GM19467 (cell line): ENCODE results near the gene AFAP1.

ENCODE experiments used
- ATAC-seq: cut with Tn5 transposase; IDR thresholded peaks from one replicate; pipeline ENCODE4 v1.9.1; 2021; ENCODE audit warnings: mild to moderate bottlenecking, moderate library complexity; ENCODE audit not compliant: unreplicated experiment

The AFAP1 gene

GRCh38 chr4:7894677-7895181, 44.9 kb downstream of the AFAP1 start:
- ATAC-seq: no peak

- ATAC-seq: no peak
These were observed 45.5 kb downstream of the AFAP1 start for GRCh38 chr4:7894098-7894676.

- ATAC-seq: no peak
These were observed 46.1 kb downstream of the AFAP1 start for GRCh38 chr4:7893539-7893938.

GRCh38 chr4:7892212-7893019, 47.2 kb downstream of the AFAP1 start:
- no peak for ATAC-seq

- no peak for ATAC-seq
These were observed 48.8 kb downstream of the AFAP1 start for GRCh38 chr4:7890635-7891393.

- no peak for ATAC-seq
These were observed 52.2 kb downstream of the AFAP1 start for GRCh38 chr4:7887436-7887835.

GRCh38 chr4:7886007-7886973, 53.4 kb downstream of the AFAP1 start:
- no peak for ATAC-seq

GRCh38 chr4:7885216-7886006, 54.2 kb downstream of the AFAP1 start:
- ATAC-seq: no peak

GRCh38 chr4:7880683-7881082, 59.0 kb downstream of the AFAP1 start:
- ATAC-seq: no peak

- ATAC-seq: no peak
These were observed 60.5 kb downstream of the AFAP1 start for GRCh38 chr4:7879127-7879526.

GRCh38 chr4:7878323-7878722, 61.3 kb downstream of the AFAP1 start:
- no peak for ATAC-seq

GRCh38 chr4:7877176-7877575, 62.5 kb downstream of the AFAP1 start:
- no peak for ATAC-seq

- no peak for ATAC-seq
These were observed 63.3 kb downstream of the AFAP1 start for GRCh38 chr4:7876201-7876875.

- ATAC-seq: no peak
These were observed 64.8 kb downstream of the AFAP1 start for GRCh38 chr4:7874838-7875237.

GRCh38 chr4:7873881-7874280, 65.8 kb downstream of the AFAP1 start:
- no peak for ATAC-seq

- no peak for ATAC-seq
These were observed 67.3 kb downstream of the AFAP1 start for GRCh38 chr4:7872264-7872771.

- ATAC-seq: no peak
These were observed 68.3 kb downstream of the AFAP1 start for GRCh38 chr4:7871356-7871755.

- no peak for ATAC-seq
These were observed 70.7 kb downstream of the AFAP1 start for GRCh38 chr4:7868892-7869471.

GRCh38 chr4:7868436-7868775, 71.3 kb downstream of the AFAP1 start:
- ATAC-seq: no peak
